Measurements from ENCODE around the gene FARSB. TPM values are rescaled to one million over a fixed set of nuclear protein-coding genes. Genes with fewer than 3 reads are reported as not detected.

Gene FARSB
- total RNA-seq, 1 experiment from 2014 or later, result 50.2 TPM

DNA sequence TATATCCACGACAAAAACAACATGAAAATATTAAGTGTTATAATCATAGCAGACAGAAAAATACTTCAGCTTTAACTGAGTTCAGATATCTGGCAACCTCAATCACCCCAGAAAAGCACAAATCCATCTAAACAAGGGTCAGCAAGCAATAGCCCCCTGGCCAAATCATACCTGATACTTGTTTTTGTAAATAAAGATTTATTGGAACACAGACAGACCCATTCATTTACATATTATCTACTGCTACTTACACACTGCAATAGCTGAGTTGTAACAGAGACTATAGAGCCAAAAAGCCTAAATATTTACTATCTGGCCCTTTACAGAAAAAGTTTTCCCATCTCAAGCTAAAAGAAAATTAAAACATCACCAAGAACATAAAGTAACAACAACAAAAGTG is 12.8 kb downstream of the FARSB start:
- Histone ChIP-seq H3K36me3 (ENCODE audit: low read depth) (peaks cover 75% of the 10 kb centered on the region), H3K4me3 (no peak overlapping the region), H3F3A (ENCODE audit: insufficient read depth, low read depth) (no peaks in the 10 kb centered on the region; the same call in 1 of the 2 replicates), H2AFZ (no peak overlapping the region), H3K27ac (no peak overlapping the region), H3K4me1 (replicated peaks; ENCODE audit: insufficient read depth) (no peaks in the 10 kb centered on the region), H3K27me3 (ENCODE audit: insufficient read depth, low read depth) (no peaks in the 10 kb centered on the region), H3K9me3 (ENCODE audit: insufficient read depth, low read depth) (no peaks in the 10 kb centered on the region), H3K79me2 (ENCODE audit: low read depth) (peaks cover 1% of the 10 kb centered on the region), H3K4me2 (no peak overlapping the region), H3K9me2 (ENCODE audit: insufficient read depth) (no peaks in the 10 kb centered on the region), H4K20me1 (ENCODE audit: insufficient read depth) (peaks cover 12% of the 10 kb centered on the region; the same call in 1 of the 2 replicates)
- TF ChIP-seq, protein P1, sequence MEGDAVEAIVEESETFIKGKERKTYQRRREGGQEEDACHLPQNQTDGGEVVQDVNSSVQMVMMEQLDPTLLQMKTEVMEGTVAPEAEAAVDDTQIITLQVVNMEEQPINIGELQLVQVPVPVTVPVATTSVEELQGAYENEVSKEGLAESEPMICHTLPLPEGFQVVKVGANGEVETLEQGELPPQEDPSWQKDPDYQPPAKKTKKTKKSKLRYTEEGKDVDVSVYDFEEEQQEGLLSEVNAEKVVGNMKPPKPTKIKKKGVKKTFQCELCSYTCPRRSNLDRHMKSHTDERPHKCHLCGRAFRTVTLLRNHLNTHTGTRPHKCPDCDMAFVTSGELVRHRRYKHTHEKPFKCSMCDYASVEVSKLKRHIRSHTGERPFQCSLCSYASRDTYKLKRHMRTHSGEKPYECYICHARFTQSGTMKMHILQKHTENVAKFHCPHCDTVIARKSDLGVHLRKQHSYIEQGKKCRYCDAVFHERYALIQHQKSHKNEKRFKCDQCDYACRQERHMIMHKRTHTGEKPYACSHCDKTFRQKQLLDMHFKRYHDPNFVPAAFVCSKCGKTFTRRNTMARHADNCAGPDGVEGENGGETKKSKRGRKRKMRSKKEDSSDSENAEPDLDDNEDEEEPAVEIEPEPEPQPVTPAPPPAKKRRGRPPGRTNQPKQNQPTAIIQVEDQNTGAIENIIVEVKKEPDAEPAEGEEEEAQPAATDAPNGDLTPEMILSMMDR (conservative IDR thresholded peaks at IDR 0.05), result no peak
- no peak for TF ChIP-seq EZH2 (IDR thresholded peaks at IDR 0.05; ENCODE audit: low read depth)
- ChIA-PET POLR2A (ENCODE audit: unreplicated experiment) (no interaction called here), CTCF (no interaction called here)
- BruUV-seq (replicated peaks), result no TSS peak
- DNase-seq, result no peak
- intact Hi-C loops (cut with micrococcal nuclease; ENCODE audit: unreplicated experiment), result no loop called here

- Histone ChIP-seq H3K9me2 (ENCODE audit: insufficient read depth) (no peaks in the 10 kb centered on the region), H2AFZ (no peak overlapping the region), H3K79me2 (ENCODE audit: low read depth) (no peaks in the 10 kb centered on the region), H3K9me3 (ENCODE audit: insufficient read depth, low read depth) (no peaks in the 10 kb centered on the region), H3K36me3 (ENCODE audit: low read depth) (peaks cover 77% of the 10 kb centered on the region), H3K4me1 (replicated peaks; ENCODE audit: insufficient read depth) (no peaks in the 10 kb centered on the region), H3F3A (ENCODE audit: insufficient read depth, low read depth) (no peaks in the 10 kb centered on the region; the same call in 1 of the 2 replicates), H4K20me1 (ENCODE audit: insufficient read depth) (0 out of 2 replicates have a peak, but pooled peaks cover 11% of the 10 kb centered on the region), H3K27ac (no peak overlapping the region), H3K4me2 (no peak overlapping the region), H3K27me3 (ENCODE audit: insufficient read depth, low read depth) (no peaks in the 10 kb centered on the region), H3K4me3 (no peak overlapping the region)
- DNase-seq, result no peak
- intact Hi-C loops (cut with micrococcal nuclease; ENCODE audit: unreplicated experiment), result no loop called here
- CTCF ChIA-PET, result no interaction called here
- BruUV-seq (replicated peaks), result no TSS peak
- no peak for TF ChIP-seq EZH2 (IDR thresholded peaks at IDR 0.05; ENCODE audit: low read depth)
- TF ChIP-seq, protein P1 (conservative IDR thresholded peaks at IDR 0.05), result no peak
- POLR2A ChIA-PET (ENCODE audit: unreplicated experiment), result no interaction called here
These were observed 14.6 kb downstream of the FARSB start for GRCh38 chr2:222641336-222641735.

GRCh38 chr2:222637067-222637466 is 18.8 kb downstream of the FARSB start:
- Histone ChIP-seq H2AFZ (no peak overlapping the region), H3K27ac (no peak overlapping the region), H3K36me3 (ENCODE audit: low read depth) (peaks cover 78% of the 10 kb centered on the region), H3K4me2 (no peak overlapping the region), H3K4me1 (replicated peaks; ENCODE audit: insufficient read depth) (no peaks in the 10 kb centered on the region), H3F3A (ENCODE audit: insufficient read depth, low read depth) (peaks cover 2% of the 10 kb centered on the region; the same call in 1 of the 2 replicates), H4K20me1 (ENCODE audit: insufficient read depth) (0 out of 2 replicates have a peak, but pooled peaks cover 11% of the 10 kb centered on the region), H3K4me3 (no peak overlapping the region), H3K27me3 (ENCODE audit: insufficient read depth, low read depth) (no peaks in the 10 kb centered on the region), H3K9me3 (ENCODE audit: insufficient read depth, low read depth) (no peaks in the 10 kb centered on the region), H3K9me2 (ENCODE audit: insufficient read depth) (no peaks in the 10 kb centered on the region), H3K79me2 (ENCODE audit: low read depth) (no peaks in the 10 kb centered on the region)
- DNase-seq, result no peak
- ChIA-PET CTCF (no interaction called here), POLR2A (ENCODE audit: unreplicated experiment) (interaction anchor here (0.7 kb wide), 1 partner anchor 18 kb away, joined by 3 read pairs; no protein-coding TSS in a partner anchor)
- BruUV-seq (replicated peaks), result no TSS peak
- intact Hi-C loops (cut with micrococcal nuclease; ENCODE audit: unreplicated experiment), result no loop called here
- no peak for TF ChIP-seq EZH2 (IDR thresholded peaks at IDR 0.05; ENCODE audit: low read depth)
- TF ChIP-seq, protein P1 (conservative IDR thresholded peaks at IDR 0.05), result no peak
